Mucosa of stomach (tissue), 1 donor: ENCODE measurements around the gene RAB19.

Source experiments
- H3K27me3 ChIP-seq: one replicate; pipeline ENCODE4 v1.7.0; 2013; ENCODE audit warnings: mild to moderate bottlenecking, low read length; ENCODE audit not compliant: control insufficient read depth, insufficient read depth
- H3K36me3 ChIP-seq: one replicate; pipeline ENCODE4 v1.7.0; 2013; ENCODE audit warnings: low read length; ENCODE audit not compliant: control insufficient read depth, insufficient read depth
- H3K4me1 ChIP-seq: one replicate; pipeline ENCODE4 v1.7.0; 2013; ENCODE audit warnings: mild to moderate bottlenecking, low read length; ENCODE audit not compliant: control insufficient read depth, insufficient read depth
- H3K4me3 ChIP-seq: one replicate; pipeline ENCODE4 v1.7.0; 2013; ENCODE audit warnings: low read length
- H3K9ac ChIP-seq: one replicate; pipeline ENCODE4 v1.7.0; 2013; ENCODE audit warnings: mild to moderate bottlenecking, low read length, moderate library complexity
- H3K9me3 ChIP-seq: one replicate; pipeline ENCODE4 v1.7.0; 2013; ENCODE audit warnings: mild to moderate bottlenecking, low read length, moderate library complexity; ENCODE audit not compliant: control insufficient read depth
- donor health status: Pancreatic carcinoma.

Gene RAB19

DNA sequence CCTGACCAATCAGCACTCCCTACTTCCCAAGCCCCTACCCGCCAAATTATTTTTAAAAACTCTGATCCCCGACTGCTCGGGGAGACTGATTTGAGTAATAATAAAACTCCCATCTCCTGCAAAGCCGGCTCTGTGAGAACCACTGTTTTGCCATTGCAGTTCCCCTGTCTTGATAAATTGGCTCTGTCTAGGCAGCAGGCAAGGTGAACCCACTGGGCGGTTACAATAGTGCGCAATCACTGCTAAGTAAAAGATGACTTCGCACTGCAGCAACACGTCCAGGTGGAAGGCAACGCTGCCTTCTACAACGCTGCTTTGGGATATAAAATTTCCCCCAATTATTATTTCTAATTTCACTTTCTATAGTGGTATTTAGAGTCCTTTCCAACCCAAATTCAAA lies 14.4 kb upstream of the RAB19 start:
- Histone ChIP-seq H3K4me1 (no peaks in the 10 kb centered on the region), H3K27me3 (no peaks in the 10 kb centered on the region), H3K9me3 (no peaks in the 10 kb centered on the region), H3K9ac (no peak overlapping the region), H3K36me3 (no peaks in the 10 kb centered on the region), H3K4me3 (no peak overlapping the region)

DNA sequence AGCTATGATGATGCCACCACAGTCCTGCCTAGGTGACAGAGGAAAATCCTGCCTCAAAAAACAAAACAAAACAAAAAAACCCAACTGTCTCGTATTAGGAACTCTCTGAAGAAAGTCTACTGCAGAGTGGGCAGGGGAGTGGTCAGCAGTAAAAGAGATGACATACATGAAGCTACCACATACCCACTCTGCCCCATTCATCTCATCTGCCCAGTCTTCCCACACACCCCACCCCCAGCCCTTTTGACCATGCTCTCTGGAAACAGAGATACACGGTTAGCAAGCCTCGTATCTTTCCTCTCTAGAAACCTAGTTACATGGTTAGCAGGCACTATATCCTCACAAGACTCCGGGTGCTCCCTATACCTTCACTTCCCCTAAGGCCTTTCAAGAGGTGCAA lies 13.8 kb upstream of the RAB19 start:
- Histone ChIP-seq H3K9me3 (no peaks in the 10 kb centered on the region), H3K36me3 (no peaks in the 10 kb centered on the region), H3K9ac (no peak overlapping the region), H3K4me3 (no peak overlapping the region), H3K4me1 (no peaks in the 10 kb centered on the region), H3K27me3 (no peaks in the 10 kb centered on the region)

DNA sequence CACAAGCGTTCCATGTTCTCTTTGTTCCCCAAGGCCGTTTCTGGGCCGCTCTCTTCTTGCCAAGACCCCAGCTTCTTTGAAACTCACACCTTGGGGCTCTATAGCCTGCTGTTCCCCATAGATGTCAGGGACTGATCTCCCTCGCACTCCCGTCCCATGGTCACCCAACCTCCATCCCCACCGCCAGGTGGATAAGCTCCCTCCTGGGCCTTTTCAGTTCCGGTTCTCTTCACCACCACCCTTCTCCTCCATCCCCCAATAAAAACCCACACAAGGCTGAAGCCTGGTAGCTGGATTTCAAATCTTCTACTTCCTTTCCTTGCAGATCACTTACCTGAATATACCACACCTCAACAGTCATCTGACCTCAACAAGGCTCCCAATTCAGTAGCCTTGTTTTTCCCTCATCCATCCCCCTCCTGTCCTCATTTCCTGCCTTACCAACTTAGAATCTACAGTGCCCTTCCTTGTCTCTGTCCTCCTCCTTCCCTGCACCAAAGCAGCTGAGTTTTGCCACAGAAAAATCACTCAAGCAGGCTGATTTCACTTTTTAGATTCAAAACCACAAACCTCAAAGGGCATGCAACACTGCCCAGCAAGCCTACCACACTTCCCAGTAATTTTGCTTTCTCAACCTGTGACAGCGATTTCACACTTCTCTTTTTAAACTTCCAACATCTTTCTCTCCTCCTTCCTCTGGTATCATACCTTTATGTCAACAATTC lies 13.2 kb upstream of the RAB19 start:
- Histone ChIP-seq H3K4me3 (no peak overlapping the region), H3K36me3 (no peaks in the 10 kb centered on the region), H3K9me3 (no peaks in the 10 kb centered on the region), H3K27me3 (no peaks in the 10 kb centered on the region), H3K4me1 (no peaks in the 10 kb centered on the region), H3K9ac (no peak overlapping the region)

DNA sequence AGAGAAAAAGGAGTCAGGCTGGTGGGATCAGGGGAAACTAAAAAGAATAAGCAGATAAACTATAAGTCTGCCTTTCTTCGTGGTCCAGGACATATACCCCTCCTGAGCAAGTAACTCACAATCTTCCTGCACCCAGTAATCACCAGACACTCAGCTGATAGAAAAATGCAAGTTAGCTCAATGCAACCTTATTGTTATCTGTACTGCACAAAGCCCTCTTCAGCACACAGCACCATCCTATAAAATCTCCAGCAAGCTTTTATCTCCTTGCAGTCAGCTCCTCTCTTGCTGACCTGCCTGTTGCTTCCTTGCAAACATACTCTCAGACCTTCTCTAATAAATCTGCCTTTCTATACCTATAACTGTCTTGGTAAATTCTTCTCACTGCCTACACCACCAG lies 12.2 kb upstream of the RAB19 start:
- peaks cover 7% of the 10 kb centered on the region for H3K4me1 ChIP-seq
- H3K9ac ChIP-seq = no peak overlapping the region
- H3K9me3 ChIP-seq = no peaks in the 10 kb centered on the region
- no peaks in the 10 kb centered on the region for H3K27me3 ChIP-seq
- H3K4me3 ChIP-seq = no peak overlapping the region
- H3K36me3 ChIP-seq = no peaks in the 10 kb centered on the region

DNA sequence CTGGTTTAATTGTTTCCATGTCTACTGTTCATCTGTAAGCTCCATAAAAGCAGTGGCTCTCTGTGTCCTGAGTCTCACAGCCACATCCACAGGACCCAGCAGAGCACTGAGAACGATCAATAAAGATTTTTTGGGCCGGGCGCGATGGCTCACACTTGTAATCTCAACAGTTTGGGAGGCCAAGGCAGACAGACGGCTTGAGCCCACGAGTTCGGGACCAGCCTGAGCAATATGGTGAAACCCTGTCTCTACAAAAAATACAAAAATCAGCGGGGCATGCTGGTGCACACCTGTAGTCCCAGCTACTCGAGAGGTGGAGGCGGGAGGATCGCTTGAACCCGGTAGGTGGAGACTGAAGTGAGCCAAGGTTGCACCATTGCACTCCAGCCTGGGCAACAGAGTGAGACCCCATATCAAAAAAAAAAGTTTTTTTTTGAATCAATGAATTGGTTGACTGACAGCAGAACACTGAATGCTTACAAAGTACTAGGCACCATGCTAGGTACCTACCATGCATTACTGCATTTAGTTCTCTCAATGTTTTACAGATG lies 10.0 kb upstream of the RAB19 start:
- no peaks in the 10 kb centered on the region for H3K27me3 ChIP-seq
- no peak overlapping the region for H3K9ac ChIP-seq
- no peaks in the 10 kb centered on the region for H3K9me3 ChIP-seq
- no peaks in the 10 kb centered on the region for H3K36me3 ChIP-seq
- H3K4me3 ChIP-seq = no peak overlapping the region
- peaks cover 13% of the 10 kb centered on the region for H3K4me1 ChIP-seq

DNA sequence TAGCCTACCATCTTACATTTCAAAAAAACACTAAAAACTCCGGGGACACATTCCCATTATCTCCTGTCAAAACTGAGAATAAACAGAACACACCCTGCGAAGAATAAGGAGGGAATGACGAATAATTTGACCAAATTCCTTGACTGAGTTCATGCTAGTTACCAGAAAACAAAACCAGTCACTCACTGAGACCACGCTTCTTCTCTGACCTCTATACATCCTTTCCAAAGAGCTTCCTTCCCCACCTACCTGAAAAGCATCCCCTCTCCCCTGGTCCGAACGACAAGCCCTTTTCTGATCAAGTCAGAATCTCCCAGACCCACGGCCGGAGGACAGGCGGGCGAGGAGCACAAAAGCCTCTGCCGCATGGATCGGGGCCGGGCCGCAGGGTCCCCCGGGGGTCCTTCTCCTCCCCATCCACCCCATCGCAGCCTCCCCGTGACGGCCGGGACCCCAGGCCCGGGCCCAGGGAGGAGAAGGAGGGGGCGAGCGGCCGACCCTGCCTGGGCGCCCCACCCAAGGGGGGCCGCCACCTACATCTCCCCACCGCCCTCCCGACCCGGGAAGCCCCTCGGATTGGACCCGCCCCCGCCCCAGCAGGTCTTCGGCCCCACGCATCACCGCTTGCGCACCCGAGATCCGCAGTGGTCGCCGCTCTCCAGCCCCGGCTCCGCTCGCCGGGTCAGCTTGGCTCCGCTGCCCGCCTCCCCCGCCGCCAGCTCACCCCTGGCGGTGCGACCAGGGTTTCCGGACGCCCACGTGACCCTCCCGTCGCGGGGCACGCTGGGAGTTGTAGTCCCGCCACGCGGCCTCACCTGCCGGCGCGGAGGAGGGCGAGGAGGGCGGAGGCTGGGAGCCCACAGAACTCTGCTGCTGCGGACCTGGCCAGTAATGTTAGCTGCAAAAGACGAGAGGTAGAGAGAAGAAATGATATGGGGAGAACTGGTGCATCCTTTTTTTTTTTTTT lies 5.8 kb upstream of the RAB19 start, which contains the start of gene SLC37A3:
Gene SLC37A3, minus strand, starts transcription at position 747 of the 967 bp plus-strand sequence. CDS start 16,004 bp downstream, outside the sequence.
- H3K27me3 ChIP-seq = no peaks in the 10 kb centered on the region
- no peaks in the 10 kb centered on the region for H3K9me3 ChIP-seq
- peak within 1 kb of the TSS; percentile 87 for H3K9ac ChIP-seq
- H3K36me3 ChIP-seq = no peaks in the 10 kb centered on the region
- peaks cover 14% of the 10 kb centered on the region for H3K4me1 ChIP-seq
- peak within 1 kb of the TSS; percentile 54 for H3K4me3 ChIP-seq

DNA sequence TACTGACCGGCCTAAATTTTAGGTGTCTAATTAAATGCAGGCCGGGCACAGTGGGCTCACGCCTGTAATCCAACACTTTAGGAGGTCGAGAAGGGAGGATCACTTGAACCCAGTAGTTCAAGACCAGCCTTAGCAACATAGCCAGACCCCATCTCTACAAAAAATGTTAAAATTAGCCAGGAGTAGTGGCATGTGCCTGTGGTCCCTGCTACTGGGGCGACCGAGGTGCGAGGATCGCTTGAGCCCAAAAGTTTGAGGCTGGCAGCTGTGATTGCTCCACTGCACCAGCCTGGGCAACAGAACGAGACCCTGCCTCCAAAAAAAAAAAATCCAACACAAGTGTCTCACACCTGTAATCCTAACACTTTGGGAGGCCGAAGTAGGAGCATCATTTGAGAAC lies 5.0 kb upstream of the RAB19 start:
- Histone ChIP-seq H3K4me1 (peaks cover 14% of the 10 kb centered on the region), H3K9me3 (no peaks in the 10 kb centered on the region), H3K36me3 (no peaks in the 10 kb centered on the region), H3K9ac (peak overlapping the region; percentile 87), H3K4me3 (no peak overlapping the region), H3K27me3 (no peaks in the 10 kb centered on the region)

DNA sequence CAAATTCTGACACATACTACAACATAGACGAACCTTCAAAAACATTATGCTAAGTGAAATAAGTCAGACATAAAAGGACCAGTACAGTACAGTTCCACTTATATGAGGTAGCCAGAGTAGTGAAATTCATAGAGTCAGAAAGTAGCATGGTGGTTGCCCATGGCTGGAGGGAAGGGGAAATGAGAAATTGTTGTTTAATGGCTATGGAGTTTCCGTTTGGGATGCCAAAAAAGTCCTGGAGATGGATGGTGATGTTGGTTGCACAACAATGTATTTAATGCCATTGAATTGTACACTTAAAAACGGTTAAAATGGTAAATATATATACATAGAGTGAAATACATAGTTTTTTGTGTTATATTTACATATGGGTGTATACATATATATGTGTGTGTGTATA lies 3.5 kb upstream of the RAB19 start:
- no peaks in the 10 kb centered on the region for H3K9me3 ChIP-seq
- H3K4me1 ChIP-seq = peaks cover 21% of the 10 kb centered on the region
- no peaks in the 10 kb centered on the region for H3K36me3 ChIP-seq
- no peak overlapping the region for H3K4me3 ChIP-seq
- H3K9ac ChIP-seq = no peak overlapping the region
- H3K27me3 ChIP-seq = no peaks in the 10 kb centered on the region

DNA sequence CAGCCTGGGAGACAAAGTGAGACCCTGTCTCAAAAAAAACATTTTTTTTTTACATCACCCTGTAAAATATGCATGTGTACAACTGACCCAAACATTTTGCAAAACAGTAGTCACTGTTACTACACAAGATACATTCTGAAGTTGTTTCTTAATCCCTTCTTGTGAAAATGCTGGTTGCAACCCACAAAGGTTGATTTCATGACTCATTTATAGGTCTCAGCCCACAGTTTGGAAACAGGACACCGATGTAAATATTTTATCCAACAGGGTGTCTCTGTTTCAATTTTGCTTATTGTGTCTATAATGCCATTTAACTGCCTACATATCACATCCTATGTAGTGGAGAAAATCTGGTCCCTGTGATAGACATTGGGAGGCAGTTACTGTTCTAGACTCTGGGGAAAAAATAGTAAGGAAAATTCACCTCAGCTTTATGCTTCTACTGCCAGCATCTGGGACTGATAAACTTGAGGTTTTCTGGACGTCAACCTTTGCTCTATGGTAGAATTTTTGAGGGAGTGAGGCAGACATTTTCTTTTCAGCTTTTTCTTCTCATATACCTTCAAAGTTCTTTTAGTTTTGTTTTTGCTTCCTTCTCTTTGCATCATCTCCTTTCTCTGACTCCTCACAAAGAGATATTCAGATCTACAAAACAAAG lies 1.6 kb upstream of the RAB19 start:
- Histone ChIP-seq H3K9ac (no peak overlapping the region), H3K27me3 (no peaks in the 10 kb centered on the region), H3K4me3 (no peak overlapping the region), H3K9me3 (no peaks in the 10 kb centered on the region), H3K4me1 (peaks cover 12% of the 10 kb centered on the region), H3K36me3 (no peaks in the 10 kb centered on the region)

DNA sequence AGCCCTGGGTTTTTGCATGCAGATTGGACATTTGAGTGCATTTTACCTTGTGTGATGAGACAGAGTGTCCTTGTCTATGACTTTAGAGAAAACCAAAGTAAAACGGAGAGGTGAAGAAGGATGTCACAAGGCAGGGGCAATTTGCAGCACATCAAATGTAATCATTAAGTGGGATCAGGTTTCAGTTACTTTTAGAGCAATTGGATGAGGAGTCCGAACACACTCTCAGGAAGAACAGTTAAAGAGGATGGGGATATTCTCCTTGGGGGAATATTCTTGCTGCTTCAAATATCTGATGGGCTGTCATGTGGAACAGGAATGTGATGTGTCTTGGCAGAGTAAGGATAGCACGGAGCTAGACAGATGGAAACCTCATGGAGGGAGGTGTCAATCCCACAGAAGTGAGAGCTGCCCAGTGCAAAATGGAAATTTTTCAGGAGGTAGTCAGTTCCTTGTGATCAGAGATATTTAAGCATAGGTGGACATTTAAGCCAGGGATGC lies 757 bp downstream of the RAB19 start:
- no peaks in the 10 kb centered on the region for H3K27me3 ChIP-seq
- no peaks in the 10 kb centered on the region for H3K36me3 ChIP-seq
- no peaks in the 10 kb centered on the region for H3K9me3 ChIP-seq
- H3K4me3 ChIP-seq = peak overlapping the region; percentile 63
- peaks cover 7% of the 10 kb centered on the region for H3K4me1 ChIP-seq
- peak overlapping the region; percentile 72 for H3K9ac ChIP-seq

DNA sequence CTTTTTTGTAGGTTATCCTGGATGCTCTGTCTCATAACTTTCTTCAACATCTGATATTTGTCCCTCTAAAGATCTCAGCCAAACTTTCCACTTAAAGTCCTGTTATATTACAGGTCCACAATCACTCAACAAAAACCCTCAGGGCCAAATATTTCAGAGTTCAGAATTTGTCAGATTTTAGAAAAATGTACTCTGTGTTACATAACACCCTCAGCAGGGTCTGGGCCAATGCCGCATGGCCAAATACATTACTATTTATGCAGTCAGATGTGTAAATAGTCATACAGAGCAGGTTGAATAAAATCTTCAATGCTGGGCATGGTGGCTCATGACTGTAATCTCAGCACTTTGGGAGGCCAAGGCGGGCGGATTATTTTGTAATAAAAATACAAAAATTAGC lies 11.5 kb downstream of the RAB19 start:
- H3K4me1 ChIP-seq = no peaks in the 10 kb centered on the region
- H3K27me3 ChIP-seq = no peaks in the 10 kb centered on the region
- H3K9me3 ChIP-seq = no peaks in the 10 kb centered on the region
- H3K4me3 ChIP-seq = no peak overlapping the region
- H3K9ac ChIP-seq = no peak overlapping the region
- no peaks in the 10 kb centered on the region for H3K36me3 ChIP-seq
